RWPE2 (cell line): ENCODE measurements around the gene PTPRA.
A peak's percentile ranks its signal among the peaks of the same experiment; 100 is the strongest.
"Not testable (repeated sequence)": the region's sequence is repeated elsewhere in the genome, so short reads cannot be mapped to it uniquely, and the experiment has no call there.

Experiments used
- ATAC-seq: fragments of 200-7000 bp; cut with Tn5 transposase; 3 replicates; pipeline ENCODE4 v1.9.1; 2021; ENCODE audit warnings: low read depth
- DNase-seq: peaks from one replicate; pipeline ENCODE4 v3.0.0-alpha.2; 2020; ENCODE audit warnings: low spot score
- H3K27ac ChIP-seq: fragments of 450-650 bp; 2 replicates; pipeline ENCODE4 v1.5.1; 2017; ENCODE audit warnings: mild to moderate bottlenecking; ENCODE audit not compliant: poor library complexity, severe bottlenecking
- H3K27me3 ChIP-seq: fragments of 250-450 bp; sonication (Bioruptor Pico); 2 replicates; pipeline ENCODE4 v1.5.1; 2021; ENCODE audit warnings: mild to moderate bottlenecking, moderate library complexity; ENCODE audit not compliant: insufficient read depth, poor library complexity, severe bottlenecking
- H3K36me3 ChIP-seq: fragments of 250-450 bp; sonication (Bioruptor Pico); 2 replicates; pipeline ENCODE4 v1.5.1; 2020; ENCODE audit warnings: low read depth, mild to moderate bottlenecking, moderate library complexity
- H3K4me1 ChIP-seq: fragments of 250-450 bp; sonication (Bioruptor Pico); 2 replicates; pipeline ENCODE4 v1.5.1; 2021; ENCODE audit warnings: mild to moderate bottlenecking, moderate library complexity; ENCODE audit not compliant: insufficient read depth, poor library complexity, severe bottlenecking
- H3K4me3 ChIP-seq: fragments of 250-450 bp; sonication (Bioruptor Pico); 2 replicates; pipeline ENCODE4 v1.5.1; 2021; ENCODE audit warnings: mild to moderate bottlenecking, moderate library complexity; ENCODE audit not compliant: severe bottlenecking
- H3K9me3 ChIP-seq: fragments of 250-450 bp; sonication (Bioruptor Pico); 2 replicates; pipeline ENCODE4 v1.5.1; 2021; ENCODE audit warnings: mild to moderate bottlenecking, moderate library complexity; ENCODE audit not compliant: severe bottlenecking
- TF ChIP-seq, protein P1 (sequence below): fragments of 450-650 bp; IDR thresholded peaks from one replicate; pipeline ENCODE4 v1.5.1; 2017; ENCODE audit warnings: mild to moderate bottlenecking, moderate library complexity; ENCODE audit not compliant: poor library complexity, severe bottlenecking

The PTPRA gene

DNA sequence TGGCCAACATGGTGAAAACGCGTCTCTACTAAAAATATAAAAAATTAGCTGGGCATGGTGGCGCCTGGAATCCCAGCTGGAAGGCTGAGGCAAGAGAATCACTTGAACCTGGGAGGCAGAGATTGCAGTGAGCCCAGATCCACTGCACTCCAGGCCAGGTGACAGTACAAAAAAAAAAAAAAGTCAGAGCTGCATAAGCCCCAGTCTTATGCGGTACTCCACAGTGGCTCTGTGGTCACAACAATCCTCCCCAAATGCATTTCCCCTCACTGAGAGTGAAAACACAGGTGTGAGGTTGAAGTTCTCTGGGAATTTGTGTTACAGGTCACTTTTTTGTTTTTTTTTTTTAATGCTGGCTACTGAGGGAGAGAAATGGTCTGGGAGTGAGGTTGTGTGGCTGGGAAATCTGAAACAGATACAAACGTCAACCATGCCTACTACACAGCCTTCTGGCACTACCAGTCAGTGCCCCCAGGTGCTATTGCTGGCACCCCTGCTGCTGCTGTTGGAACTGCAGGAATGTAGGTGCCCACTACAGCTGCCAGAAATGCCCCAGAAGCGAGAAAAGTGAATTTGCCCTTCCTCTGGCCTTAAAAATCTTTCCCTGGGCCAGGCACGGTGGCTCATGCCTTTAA, 178.2 kb downstream of the PTPRA start:
- no peaks in the 10 kb centered on the region for H3K27me3 ChIP-seq
- H3K9me3 ChIP-seq = no peaks in the 10 kb centered on the region
- TF ChIP-seq, protein P1, sequence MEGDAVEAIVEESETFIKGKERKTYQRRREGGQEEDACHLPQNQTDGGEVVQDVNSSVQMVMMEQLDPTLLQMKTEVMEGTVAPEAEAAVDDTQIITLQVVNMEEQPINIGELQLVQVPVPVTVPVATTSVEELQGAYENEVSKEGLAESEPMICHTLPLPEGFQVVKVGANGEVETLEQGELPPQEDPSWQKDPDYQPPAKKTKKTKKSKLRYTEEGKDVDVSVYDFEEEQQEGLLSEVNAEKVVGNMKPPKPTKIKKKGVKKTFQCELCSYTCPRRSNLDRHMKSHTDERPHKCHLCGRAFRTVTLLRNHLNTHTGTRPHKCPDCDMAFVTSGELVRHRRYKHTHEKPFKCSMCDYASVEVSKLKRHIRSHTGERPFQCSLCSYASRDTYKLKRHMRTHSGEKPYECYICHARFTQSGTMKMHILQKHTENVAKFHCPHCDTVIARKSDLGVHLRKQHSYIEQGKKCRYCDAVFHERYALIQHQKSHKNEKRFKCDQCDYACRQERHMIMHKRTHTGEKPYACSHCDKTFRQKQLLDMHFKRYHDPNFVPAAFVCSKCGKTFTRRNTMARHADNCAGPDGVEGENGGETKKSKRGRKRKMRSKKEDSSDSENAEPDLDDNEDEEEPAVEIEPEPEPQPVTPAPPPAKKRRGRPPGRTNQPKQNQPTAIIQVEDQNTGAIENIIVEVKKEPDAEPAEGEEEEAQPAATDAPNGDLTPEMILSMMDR = no peak
- no peaks in the 10 kb centered on the region for H3K4me1 ChIP-seq
- no peak overlapping the region for H3K27ac ChIP-seq
- no peak for DNase-seq
- no peak overlapping the region for H3K4me3 ChIP-seq
- H3K36me3 ChIP-seq = peaks cover 31% of the 10 kb centered on the region
- peak; percentile 36; the same call in 2 of the 3 replicates for ATAC-seq

DNA sequence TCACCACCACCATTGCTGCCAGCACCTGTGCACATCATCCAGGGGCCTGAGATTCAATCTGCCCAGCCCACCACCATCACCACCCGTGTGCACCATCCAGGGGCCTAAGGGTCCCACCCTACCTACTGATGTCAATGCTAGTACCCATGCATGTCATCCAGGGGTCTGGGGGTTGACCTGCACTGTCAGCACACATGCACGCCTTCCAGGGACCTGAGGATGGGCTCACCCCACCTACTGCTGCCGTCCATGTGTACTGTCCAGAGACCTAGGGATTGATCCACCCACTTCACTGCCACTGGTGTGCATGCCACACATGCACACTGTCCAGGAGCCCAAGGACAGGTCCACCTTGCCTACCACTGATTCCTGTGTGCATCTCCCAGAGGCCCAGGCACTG, 186.2 kb downstream of the PTPRA start:
- Histone ChIP-seq H3K4me3 (no peak overlapping the region), H3K27ac (no peak overlapping the region), H3K27me3 (no peaks in the 10 kb centered on the region), H3K36me3 (no peaks in the 10 kb centered on the region), H3K4me1 (no peaks in the 10 kb centered on the region), H3K9me3 (no peaks in the 10 kb centered on the region)
- TF ChIP-seq, protein P1 = no peak
- no peak for DNase-seq
- no peak for ATAC-seq

GRCh38 chr20:3064119-3064518, 190.8 kb downstream of the PTPRA start:
- not testable (repeated sequence) for H3K27ac ChIP-seq, H3K4me3 ChIP-seq, H3K36me3 ChIP-seq, H3K27me3 ChIP-seq, DNase-seq, ATAC-seq, H3K9me3 ChIP-seq, H3K4me1 ChIP-seq

GRCh38 chr20:3067139-3068014, 194.1 kb downstream of the PTPRA start:
- Histone ChIP-seq H3K27me3 (peaks cover 7% of the 10 kb centered on the region), H3K4me3 (no peak overlapping the region), H3K27ac (no peak overlapping the region), H3K9me3 (no peaks in the 10 kb centered on the region), H3K36me3 (no peaks in the 10 kb centered on the region), H3K4me1 (no peaks in the 10 kb centered on the region)
- TF ChIP-seq, protein P1 = no peak
- DNase-seq = no peak
- no peak for ATAC-seq

GRCh38 chr20:3068075-3068474, 194.8 kb downstream of the PTPRA start:
- peaks cover 12% of the 10 kb centered on the region for H3K27me3 ChIP-seq
- H3K27ac ChIP-seq = no peak overlapping the region
- H3K4me1 ChIP-seq = no peaks in the 10 kb centered on the region
- ATAC-seq (no peak), DNase-seq (no peak)
- H3K36me3 ChIP-seq = no peaks in the 10 kb centered on the region
- TF ChIP-seq, protein P1 = no peak
- no peaks in the 10 kb centered on the region for H3K9me3 ChIP-seq
- H3K4me3 ChIP-seq = no peak overlapping the region
